ENCODE data around the gene DCAF8L1. TPM values are rescaled to one million over a fixed set of nuclear protein-coding genes. Genes with fewer than 3 reads are reported as not detected.

Gene DCAF8L1
- total RNA-seq, 1 experiment from 2014 or later, result not detected

- Histone ChIP-seq H3K9me3 (ENCODE audit: low read depth, low read length, poor library complexity, severe bottlenecking) (no peaks in the 10 kb centered on the region), H3K27me3 (replicated peaks; ENCODE audit: insufficient read depth, low read depth, low read length, poor library complexity) (peaks cover 10% of the 10 kb centered on the region), H3K4me3 (ENCODE audit: low read depth, low read length, poor library complexity, severe bottlenecking) (no peak overlapping the region), H3K27ac (ENCODE audit: low read depth, low read length, poor library complexity, severe bottlenecking) (no peak overlapping the region), H3K4me1 (ENCODE audit: insufficient read depth, low read length, poor library complexity, severe bottlenecking) (no peaks in the 10 kb centered on the region), H3K36me3 (ENCODE audit: insufficient read depth, low read length, poor library complexity, severe bottlenecking) (no peaks in the 10 kb centered on the region)
- intact Hi-C loops (cut with micrococcal nuclease; ENCODE audit: unreplicated experiment), result no loop called here
- CTCF ChIA-PET, result no interaction called here
- BruUV-seq (replicated peaks), result no TSS peak
- no peak for DNase-seq (ENCODE audit: low spot score)
- TF ChIP-seq, protein P1, sequence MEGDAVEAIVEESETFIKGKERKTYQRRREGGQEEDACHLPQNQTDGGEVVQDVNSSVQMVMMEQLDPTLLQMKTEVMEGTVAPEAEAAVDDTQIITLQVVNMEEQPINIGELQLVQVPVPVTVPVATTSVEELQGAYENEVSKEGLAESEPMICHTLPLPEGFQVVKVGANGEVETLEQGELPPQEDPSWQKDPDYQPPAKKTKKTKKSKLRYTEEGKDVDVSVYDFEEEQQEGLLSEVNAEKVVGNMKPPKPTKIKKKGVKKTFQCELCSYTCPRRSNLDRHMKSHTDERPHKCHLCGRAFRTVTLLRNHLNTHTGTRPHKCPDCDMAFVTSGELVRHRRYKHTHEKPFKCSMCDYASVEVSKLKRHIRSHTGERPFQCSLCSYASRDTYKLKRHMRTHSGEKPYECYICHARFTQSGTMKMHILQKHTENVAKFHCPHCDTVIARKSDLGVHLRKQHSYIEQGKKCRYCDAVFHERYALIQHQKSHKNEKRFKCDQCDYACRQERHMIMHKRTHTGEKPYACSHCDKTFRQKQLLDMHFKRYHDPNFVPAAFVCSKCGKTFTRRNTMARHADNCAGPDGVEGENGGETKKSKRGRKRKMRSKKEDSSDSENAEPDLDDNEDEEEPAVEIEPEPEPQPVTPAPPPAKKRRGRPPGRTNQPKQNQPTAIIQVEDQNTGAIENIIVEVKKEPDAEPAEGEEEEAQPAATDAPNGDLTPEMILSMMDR (conservative IDR thresholded peaks at IDR 0.05; ENCODE audit: low read depth, low read length), result no peak
- TF ChIP-seq EZH2 (IDR thresholded peaks at IDR 0.05; ENCODE audit: borderline replicate concordance, low read depth, low read length, poor library complexity, severe bottlenecking), result no peak
- POLR2A ChIA-PET (ENCODE audit: low non-redundant PET), result no interaction called here
These were observed 16.4 kb upstream of the DCAF8L1 start for GRCh38 chrX:27997622-27998021.

DNA sequence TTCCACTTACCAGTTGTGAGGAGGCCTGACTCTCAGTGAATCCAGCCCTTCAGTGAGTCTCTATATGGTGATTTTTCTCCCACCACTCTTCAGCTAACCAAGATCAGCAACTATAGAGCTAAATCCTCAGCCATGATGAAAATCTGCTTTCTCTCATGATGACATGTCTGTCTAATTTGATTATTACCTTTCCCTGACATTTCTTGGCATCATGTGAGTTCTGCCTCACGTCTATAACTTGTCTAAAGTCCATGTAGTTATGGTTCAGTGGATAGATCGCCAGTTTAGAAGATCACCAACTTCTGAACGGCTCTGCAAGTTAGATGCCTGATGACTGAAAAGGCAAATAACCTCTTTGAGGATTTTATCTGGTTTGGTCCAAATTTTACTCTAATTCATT is 14.9 kb upstream of the DCAF8L1 start:
- peaks cover 10% of the 10 kb centered on the region for H3K27me3 ChIP-seq (replicated peaks; ENCODE audit: insufficient read depth, low read depth, low read length, poor library complexity)
- no peak overlapping the region for H3K4me3 ChIP-seq (ENCODE audit: low read depth, low read length, poor library complexity, severe bottlenecking)
- no peak overlapping the region for H3K27ac ChIP-seq (ENCODE audit: low read depth, low read length, poor library complexity, severe bottlenecking)
- BruUV-seq (replicated peaks), result no TSS peak
- no peak for DNase-seq (ENCODE audit: low spot score)
- TF ChIP-seq, protein P1 (conservative IDR thresholded peaks at IDR 0.05; ENCODE audit: low read depth, low read length), result no peak
- TF ChIP-seq EZH2 (IDR thresholded peaks at IDR 0.05; ENCODE audit: borderline replicate concordance, low read depth, low read length, poor library complexity, severe bottlenecking), result no peak
- CTCF ChIA-PET, result no interaction called here
- no peaks in the 10 kb centered on the region for H3K4me1 ChIP-seq (ENCODE audit: insufficient read depth, low read length, poor library complexity, severe bottlenecking)
- H3K36me3 ChIP-seq (ENCODE audit: insufficient read depth, low read length, poor library complexity, severe bottlenecking), result no peaks in the 10 kb centered on the region
- intact Hi-C loops (cut with micrococcal nuclease; ENCODE audit: unreplicated experiment), result no loop called here
- no peaks in the 10 kb centered on the region for H3K9me3 ChIP-seq (ENCODE audit: low read depth, low read length, poor library complexity, severe bottlenecking)
- POLR2A ChIA-PET (ENCODE audit: low non-redundant PET), result no interaction called here

DNA sequence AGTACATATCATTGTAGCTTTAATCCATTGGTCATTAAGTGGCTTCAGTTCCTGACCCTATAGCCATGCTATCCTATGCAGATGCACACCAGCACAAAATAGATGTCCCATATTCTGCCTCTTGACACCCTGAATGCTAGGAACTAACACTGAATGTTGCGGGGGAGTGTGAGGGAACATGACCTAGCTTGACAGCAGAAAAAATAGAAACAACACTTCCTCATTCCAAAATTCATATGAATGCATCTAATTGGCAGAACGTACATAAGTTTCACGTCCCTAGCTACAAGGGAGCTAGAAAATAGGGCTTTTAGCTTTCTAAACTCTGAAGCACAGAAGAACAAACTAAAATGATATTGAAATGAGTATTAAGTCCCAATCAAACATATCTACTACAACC is 14.4 kb upstream of the DCAF8L1 start:
- ChIA-PET POLR2A (ENCODE audit: low non-redundant PET) (no interaction called here), CTCF (no interaction called here)
- H3K36me3 ChIP-seq (ENCODE audit: insufficient read depth, low read length, poor library complexity, severe bottlenecking), result no peaks in the 10 kb centered on the region
- intact Hi-C loops (cut with micrococcal nuclease; ENCODE audit: unreplicated experiment), result no loop called here
- peaks cover 10% of the 10 kb centered on the region for H3K27me3 ChIP-seq (replicated peaks; ENCODE audit: insufficient read depth, low read depth, low read length, poor library complexity)
- no peak for DNase-seq (ENCODE audit: low spot score)
- BruUV-seq (replicated peaks), result no TSS peak
- H3K9me3 ChIP-seq (ENCODE audit: low read depth, low read length, poor library complexity, severe bottlenecking), result no peaks in the 10 kb centered on the region
- H3K4me3 ChIP-seq (ENCODE audit: low read depth, low read length, poor library complexity, severe bottlenecking), result no peak overlapping the region
- no peaks in the 10 kb centered on the region for H3K4me1 ChIP-seq (ENCODE audit: insufficient read depth, low read length, poor library complexity, severe bottlenecking)
- TF ChIP-seq, protein P1 (conservative IDR thresholded peaks at IDR 0.05; ENCODE audit: low read depth, low read length), result no peak
- TF ChIP-seq EZH2 (IDR thresholded peaks at IDR 0.05; ENCODE audit: borderline replicate concordance, low read depth, low read length, poor library complexity, severe bottlenecking), result no peak
- no peak overlapping the region for H3K27ac ChIP-seq (ENCODE audit: low read depth, low read length, poor library complexity, severe bottlenecking)

Measured in A673 (cell line).